NCI-H345 treated with DMSO at 0.1 percent for 48 hours (cell line): ENCODE results near the gene DIS3L2.
"Not testable (repeated sequence)": the region's sequence is repeated elsewhere in the genome, so short reads cannot be mapped to it uniquely, and the experiment has no call there.

Experiments used
- DNase-seq: peaks from one replicate; lab custom pipeline; 2025; ENCODE audit not compliant: unreplicated experiment; lab: John Stamatoyannopoulos, UW

The DIS3L2 gene

DNA sequence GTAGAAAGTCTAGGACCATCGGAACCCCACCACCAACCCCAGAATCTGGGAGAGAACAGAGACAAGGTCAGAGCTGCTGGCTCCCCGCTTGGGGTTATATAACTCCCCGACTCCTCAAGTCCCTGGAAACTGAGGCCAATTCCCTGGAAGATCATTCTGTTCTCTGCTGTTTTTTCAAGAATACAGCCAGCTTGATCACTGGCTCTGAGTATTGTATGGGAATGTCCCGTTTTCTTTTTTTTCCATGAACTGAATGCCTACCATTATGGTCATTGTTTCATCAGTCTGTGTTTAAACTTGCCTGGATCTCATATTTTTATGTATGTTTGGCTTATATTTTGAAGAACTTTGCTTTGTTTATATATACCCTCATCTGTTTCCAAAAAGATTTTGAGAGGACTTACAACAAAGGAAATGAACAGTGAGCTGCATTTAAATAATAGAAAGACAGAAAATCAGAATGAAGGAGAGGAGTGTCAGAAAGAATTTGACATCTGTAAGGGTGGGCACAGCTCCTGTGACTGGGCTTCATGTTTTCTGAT lies 327.0 kb downstream of the DIS3L2 start:
- no peak for DNase-seq

DNA sequence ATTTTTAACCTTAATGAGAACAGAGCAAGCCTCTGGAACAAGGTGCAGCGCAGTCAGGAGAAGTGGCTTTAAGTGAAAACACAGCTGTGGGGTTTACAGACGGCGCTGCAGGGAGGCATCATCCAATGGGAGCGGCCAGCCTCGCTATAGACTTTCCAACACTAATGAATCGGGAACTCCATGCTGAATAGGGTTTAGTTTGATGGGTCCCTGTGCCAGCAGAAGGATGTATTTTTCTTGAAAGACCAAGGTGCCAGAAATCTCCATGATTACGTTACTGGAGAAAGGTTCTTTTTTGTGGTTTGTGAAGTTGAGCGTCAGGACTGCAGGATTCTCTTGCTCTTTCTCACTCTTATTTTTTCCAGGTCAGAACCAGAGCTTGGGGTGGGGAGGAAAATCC lies 329.2 kb downstream of the DIS3L2 start:
- DNase-seq, result no peak

DNA sequence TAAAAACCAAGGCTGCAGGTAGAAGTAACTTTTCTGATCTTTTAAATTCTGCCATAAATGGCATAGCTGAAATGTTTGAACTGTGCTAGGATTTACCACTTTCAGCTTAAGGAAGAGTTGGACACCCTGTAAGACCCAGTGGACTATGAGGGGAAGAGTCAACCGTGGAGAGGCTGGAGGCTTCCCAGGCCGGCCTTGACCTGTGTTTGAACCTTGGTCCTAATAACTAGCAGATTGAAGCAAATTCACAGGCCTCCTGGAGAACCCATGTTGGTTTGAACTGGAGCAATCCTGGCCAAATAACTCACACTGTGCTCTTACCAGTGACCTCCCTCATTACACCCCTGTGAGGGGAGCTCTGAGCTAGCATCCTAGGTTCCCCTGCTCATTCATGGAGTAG lies 329.8 kb downstream of the DIS3L2 start:
- no peak for DNase-seq

DNA sequence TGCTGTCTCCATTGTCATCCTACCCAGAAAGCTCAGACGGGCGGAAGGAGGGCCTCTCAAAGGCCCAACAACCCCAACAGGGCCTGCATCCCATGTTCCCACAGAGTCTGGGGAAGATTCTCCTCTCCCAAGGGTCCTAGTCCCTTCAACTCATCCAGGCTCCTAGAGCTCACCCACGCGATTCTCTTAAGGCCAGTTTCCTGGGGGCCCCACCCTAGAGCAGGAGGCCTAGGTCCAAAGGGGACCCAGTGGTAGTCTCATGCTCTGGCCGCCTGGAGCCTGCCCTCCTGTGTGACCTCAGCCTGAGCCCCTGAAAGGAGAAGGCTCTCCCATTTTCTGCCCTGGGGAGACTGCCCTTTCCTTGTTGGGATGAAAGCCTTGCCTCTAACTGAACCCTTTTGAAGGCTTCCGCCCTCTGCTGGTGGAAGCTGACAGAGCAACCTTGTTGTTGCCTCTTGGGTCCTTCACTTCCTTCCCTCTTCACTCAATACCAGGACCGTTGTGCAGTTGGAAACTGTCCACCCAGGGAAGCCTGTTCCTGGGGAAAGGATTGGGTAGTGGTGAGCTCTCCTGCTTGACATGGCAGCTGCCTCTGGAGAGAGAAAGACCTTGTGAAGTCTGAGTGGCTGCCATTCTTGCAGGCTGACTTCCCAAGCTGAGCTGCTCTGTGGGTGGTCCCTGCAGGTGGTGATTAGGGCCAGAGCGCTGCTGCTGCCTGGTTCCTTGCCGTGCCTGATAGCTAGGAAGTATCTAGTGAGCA lies 331.1 kb downstream of the DIS3L2 start:
- DNase-seq, result no peak

DNA sequence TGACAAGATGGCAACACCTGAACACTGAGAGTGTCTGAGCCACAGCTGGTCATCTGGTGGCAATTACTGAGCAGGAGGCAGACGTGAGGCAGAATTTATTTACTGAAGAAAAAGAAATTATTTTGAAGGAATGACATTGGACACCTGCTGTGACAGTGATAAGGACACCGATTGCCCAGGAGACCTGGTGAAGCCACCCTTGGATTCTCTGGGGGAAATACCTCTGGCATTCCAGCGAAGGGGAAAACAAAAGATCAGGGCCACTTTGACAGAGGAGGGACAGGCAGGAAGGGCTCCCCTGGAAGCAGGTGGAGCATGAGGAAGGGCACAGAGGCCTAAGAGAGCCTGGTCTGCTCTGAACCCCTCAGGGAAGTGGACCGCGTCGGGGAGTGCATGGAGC lies 331.7 kb downstream of the DIS3L2 start:
- DNase-seq, result no peak

DNA sequence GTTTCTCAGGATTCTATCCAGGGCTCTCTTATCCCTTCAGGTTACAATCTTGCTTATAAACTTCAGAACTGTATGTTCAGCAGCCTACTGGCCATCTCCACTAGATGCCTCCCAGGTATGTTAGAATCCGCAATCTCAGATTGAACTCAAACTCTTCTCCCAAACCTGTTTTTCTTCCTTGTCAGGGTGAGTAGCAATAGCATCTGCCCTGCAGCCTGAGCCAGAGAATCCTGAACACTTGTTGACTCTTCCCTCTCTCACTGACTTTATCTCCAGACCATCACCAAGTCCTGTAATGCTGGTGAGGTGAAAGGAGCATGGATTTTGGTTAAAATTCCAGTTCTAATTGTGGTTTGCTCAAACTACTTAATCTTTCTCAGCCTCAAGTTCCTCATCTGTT lies 334.5 kb downstream of the DIS3L2 start:
- no peak for DNase-seq

DNA sequence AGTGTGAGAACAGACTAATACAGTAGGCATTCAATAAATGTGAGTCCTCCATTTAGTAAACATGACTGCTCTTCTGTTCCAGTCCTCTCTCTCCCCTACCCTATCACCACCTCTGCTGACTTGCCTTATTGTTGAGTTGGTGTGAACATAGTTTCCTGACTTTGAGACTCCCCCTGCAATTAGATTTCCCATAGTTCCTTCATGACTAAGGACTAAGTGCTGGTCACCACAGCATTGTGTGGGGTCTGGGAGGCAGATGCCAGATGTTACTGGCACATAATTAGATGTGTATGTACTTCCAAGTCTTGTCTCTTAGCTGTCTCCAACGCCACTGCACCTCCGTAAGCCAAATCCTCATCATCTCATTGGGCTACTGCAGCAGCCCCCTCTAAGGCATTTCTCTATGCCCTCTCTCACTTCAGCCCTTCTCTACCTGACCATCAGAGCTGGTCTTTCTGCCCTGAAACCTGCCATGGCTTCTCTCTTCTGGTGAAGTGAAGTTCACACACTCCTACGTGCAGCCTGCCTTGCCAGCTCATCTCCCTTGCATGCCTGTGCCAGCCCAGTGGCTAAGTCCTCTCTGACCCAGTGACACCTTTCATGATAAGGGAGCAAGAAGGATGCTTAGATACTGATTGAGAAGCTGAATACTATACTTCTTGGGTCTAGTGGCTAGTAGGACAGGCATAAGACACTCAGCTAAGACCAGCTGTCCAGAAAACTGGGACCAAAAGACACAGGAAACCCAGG lies 335.4 kb downstream of the DIS3L2 start:
- no peak for DNase-seq

DNA sequence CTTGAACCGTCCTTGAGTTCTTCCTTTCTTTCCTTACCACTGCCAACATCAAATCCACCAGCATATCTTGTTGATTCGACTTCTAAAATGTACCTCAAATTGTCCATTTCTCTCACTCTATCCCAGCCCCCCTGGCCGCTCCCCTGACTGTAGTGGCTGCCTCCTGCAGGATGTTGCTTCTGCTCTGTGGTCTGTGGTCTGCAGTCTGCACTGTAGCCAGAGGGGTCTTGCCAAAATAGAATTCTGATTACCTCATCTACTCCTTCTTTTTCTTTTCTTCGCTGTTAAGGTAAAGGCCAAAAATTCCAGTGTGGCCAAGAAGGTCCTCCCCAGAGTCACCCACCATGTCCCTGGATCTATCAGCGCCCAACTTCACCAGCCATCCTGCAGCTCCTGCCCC lies 337.6 kb downstream of the DIS3L2 start:
- DNase-seq, result no peak

DNA sequence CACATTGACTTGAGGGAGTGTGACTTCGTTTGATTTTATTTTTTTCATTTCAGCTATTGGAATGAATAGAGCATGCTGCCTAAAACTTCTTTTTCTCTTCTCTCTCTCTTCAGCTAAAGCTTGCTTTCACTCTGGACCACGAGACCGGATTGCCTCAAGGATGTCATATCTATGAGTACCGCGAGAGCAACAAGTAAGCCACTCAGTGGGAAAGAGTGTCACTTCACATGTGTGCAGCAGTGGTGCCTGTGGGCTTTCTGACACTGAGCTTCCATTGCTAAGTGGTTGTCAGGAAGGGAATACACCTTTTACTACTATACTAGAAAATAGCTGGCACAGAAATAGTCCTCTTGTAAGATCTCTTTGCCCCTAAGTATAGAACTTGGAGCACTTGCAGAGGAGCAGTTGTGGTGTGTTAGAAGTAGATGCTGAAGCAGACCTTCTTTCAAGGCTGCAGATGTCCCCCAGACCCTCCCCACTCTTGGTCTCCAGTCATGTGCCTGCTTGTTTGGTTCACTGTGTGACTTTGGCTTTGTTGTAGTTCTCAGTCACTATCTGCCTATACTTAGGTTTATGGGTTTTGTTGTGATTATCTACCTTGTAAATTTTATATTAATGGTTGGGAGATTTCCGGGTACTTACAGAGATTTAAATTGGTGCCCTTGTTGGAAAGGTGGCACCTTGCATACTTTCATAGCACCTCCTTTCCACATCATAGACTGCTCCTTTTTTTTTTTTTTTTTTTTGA lies 338.6 kb downstream of the DIS3L2 start:
- DNase-seq, result no peak

DNA sequence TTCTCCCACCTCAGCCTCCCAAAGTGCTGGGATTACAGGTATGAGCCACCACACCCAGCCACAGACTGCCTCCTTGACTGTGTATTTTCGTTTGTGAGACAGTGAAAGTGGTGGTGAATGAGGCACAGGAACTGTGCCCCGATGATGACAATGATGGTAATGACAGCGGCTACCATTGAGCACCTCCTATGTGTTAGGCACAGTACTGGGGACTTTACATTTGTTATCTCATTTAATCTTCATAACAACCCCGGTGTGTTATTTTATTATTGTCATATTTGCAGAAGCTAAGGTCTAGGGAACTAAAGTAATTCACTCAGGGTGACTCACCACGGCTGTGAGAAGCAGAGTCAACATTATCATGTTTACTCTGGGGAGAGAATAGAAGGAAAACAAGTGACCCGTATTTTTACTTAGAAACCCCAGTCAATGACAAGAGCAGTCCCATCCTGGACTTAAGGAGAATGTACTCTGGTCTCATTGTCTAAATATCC lies 339.4 kb downstream of the DIS3L2 start:
- DNase-seq, result no peak

DNA sequence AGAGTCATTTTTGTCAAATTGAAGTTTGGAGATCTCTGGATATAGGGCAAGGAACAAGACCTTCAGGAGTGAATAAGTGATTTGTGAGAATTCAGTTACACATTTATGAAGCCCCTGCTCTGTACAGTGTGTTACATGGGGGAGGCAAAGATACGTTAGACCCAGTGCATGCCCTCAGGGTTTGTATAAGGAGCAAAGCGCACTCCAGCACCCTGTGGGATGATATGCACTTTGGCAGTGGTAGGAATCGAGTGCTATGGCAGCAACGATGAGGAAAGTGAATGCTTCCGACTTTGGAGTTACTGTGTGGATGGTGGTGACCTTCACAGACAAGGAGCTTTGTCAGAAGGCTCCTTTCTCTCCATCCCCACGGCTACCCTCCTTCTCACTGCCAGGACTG lies 342.7 kb downstream of the DIS3L2 start:
- no peak for DNase-seq

DNA sequence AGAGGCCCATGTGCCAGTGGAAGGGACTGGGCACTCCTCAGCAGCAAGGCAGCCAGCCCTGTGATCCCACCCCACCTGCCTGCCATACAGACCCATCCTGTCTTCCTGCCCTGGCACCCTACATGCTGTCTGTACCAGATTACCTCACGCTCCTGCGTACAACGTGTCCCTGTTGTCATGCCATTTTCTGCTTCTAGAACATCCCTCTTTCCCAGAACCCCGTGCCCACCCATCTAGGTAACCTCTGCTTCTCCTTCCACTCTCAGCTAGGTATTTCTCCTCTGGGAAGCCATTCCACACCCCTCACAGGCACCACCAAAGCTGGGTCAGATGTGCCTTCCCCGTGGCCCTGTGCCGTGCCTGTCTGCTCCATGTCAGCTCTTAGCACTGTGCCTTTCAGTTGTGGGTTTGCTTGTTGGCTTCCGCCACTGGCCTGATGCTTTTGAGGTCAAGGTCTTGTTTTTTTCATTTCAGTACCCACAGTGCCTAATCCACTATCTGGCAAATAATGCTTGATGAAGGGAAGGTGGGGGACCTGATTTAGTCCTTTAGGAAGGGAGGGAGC lies 345.3 kb downstream of the DIS3L2 start:
- no peak for DNase-seq

DNA sequence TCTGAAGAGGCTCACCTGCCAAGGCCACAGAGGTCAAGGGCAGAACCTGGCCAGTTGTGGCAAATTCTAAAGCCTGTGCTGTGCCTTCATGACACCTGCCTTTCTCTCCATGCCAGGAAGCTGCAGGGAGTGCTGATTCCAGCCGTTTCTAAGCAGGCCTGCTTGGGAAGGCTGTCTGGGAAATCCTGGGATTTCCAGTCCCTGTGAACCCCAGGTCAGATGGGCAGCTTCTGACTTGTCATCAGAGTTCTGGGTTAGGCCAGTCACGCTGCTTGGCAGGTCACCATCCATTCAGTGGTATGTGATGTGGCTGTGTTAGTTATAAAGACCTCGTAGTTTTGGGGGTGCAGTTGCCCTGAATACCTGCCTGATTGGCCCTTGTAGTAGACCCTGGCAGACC lies 346.3 kb downstream of the DIS3L2 start:
- no peak for DNase-seq

DNA sequence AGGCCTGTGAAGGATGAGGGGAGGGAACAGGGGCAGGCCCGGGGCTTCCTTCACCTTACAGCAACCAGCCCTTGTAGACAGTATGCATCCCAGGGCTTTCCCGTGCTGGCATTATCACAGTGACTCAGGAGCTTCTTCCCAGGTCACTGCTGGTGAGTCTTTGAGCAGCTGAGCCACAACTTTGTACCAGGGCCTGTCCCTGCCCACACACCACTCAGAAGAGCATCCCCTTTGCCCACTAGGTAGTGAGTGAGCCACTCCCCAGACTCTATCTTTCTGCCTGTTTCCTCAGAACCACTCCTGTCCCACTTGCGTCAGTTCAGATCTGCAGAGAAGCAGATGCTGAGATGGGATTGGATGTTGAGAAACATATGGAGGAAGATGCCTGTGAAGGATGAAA lies 347.5 kb downstream of the DIS3L2 start:
- DNase-seq, result no peak

DNA sequence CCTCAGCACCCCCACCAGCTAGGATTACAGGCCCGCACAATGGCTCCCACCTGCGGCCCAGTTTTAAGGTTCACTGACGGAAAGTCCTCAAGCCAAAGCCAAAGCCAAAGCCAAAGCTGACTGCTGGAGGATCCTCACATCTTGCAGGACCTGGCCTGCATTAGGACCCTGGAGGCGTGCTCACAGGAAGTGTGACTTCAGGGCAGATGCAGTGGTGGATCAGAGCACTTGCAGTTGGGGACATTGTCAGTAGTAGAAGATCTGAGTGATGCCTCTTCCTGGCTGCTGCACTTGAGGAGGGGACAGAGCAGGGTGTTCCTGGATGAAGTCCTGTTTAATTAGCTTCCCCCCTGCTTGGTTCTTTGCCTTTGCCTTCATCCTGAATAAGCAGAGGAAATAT lies 348.1 kb downstream of the DIS3L2 start:
- DNase-seq, result no peak

DNA sequence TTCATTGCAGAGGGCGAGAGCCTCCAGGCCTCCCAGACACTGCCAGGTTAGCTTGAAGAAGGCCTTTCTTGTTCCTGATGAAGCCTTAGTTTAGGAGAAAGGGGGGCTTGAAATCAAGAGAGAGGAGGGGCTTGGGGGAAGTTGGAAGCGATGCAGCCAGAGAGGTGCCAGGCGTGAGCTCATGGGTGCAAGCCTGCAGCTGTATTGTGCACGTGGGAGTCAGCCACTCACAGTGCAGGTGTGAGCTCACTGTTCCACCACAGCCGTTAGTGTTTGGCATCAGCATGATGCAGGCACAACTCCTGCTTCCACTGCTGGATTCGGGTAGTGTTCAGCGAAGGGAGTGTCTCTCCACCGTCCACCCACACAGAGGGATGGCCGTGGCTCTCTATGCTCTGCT lies 348.6 kb downstream of the DIS3L2 start:
- no peak for DNase-seq

DNA sequence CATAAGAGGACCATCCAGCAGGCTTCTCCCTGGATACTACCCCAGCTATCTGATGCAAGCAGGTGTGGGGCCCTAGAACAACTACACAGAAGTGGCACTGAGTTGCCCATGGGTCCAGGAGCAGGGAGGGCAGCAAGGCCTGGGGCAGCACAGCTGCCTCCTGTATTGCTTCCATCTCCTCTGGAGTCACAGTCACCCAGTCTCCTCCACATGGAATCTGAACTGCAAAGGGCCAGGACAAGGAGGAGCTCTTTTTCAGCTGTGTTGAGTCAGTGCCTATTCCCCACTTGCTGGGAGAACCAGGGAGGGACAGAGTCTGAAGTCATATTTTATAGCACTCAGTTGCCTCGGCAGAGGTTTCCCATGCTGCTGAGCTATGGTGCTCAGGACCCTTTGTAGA lies 349.2 kb downstream of the DIS3L2 start:
- no peak for DNase-seq

DNA sequence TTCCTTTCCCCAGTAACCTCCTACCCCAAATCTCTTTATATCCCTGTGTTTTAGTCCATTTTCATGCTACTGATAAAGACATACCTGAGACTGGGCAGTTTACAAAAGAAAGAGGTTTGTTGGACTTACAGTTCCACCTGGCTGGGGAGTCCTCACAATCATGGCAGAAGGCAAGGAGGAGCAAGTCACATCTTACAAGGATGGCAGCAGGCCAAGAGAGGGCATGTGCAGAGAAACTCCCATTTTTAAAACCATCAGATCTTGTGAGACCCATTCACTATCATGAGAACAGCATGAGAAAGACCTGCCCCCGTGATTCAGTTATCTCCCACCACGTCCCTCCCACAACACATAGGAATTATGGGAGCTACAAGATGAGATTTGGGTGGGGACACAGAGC lies 352.1 kb downstream of the DIS3L2 start:
- not testable (repeated sequence) for DNase-seq

DNA sequence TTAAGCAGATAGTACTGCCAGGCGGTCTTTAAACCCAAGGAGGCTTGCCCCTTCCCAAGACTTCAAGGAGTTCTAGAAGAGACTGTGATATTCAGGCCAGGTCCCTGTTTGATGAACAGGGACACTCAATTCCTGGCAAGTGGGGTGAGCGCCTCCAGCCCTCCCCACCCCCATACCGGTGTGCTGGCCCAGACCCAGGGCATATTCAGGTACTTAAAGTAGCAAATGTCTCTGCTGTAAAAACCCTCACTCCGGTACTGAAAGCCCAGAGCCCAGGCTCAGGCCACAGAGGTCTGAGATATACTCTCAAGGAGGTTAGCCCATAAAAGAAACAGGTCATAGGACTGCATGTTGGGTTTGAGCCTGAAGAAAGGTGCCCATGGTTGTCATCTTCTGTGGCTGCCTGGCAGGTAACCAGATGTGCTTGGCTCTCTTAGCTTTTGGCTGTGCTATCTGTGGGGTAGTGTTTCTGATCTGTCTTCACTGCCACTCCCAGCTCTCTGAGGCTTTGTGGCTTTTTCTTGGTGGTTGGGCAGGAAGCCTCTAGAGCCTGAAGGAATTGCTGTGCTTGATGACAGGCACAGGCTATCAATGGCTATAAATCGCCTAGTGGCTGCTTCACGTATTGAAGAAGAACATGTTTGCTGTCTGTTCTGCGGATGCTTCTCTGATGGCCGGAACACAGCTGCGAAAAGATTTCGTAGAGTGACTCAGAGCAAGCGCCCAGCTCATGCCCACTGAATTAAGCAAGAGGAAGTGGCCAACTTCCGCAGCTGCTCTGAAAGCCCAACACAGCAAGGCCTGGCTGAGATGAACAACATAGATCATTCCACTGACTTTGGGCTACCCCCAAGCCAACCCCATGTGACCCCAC lies 353.8 kb downstream of the DIS3L2 start:
- no peak for DNase-seq

DNA sequence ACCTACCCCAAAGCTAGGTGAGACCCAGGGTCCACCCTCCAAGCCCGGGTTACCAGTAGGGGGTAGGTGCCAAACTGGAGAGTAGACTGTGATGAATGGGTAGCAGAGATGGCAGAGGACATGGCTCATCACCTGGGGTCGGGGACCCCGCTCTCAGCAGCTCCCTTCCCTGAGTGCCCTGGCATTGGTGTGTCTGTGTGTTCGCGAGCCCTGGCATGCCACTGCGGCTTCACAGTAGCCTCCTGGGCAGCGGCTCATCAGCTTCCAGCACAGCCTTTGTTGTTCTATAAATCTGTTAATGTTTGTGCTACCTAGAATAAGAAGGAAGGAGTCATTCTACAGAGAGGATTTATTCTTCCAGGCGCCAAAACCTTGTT lies 354.4 kb downstream of the DIS3L2 start:
- DNase-seq, result no peak
